Liver (tissue), 9 donors: ENCODE measurements around the gene PDE9A. TPM values are rescaled to one million over a fixed set of nuclear protein-coding genes. Genes with fewer than 3 reads are reported as not detected.

Experiments
- DNase-seq: peaks from one replicate; pipeline ENCODE4 v3.0.0-alpha.2; 2017; ENCODE audit warnings: low spot score
- H3K27ac ChIP-seq, 2 donors: one replicate each; pipeline ENCODE4 v1.7.0; 2013; ENCODE audit warnings: inconsistent platforms in 2 of 2, low read length in 2 of 2, control low read depth in 1 of 2, low read depth in 1 of 2, mild to moderate bottlenecking in 1 of 2
- H3K27me3 ChIP-seq, 4 donors: one replicate each; pipeline versions ENCODE4 v1.6.1 to v1.7.0; 2013; ENCODE audit warnings: low read length in 3 of 4, inconsistent platforms in 1 of 4, mild to moderate bottlenecking in 1 of 4, moderate library complexity in 1 of 4; ENCODE audit not compliant: control insufficient read depth in 4 of 4, insufficient read depth in 4 of 4
- H3K36me3 ChIP-seq, 4 donors: one replicate each; pipeline versions ENCODE4 v1.6.1 to v1.7.0; 2013; ENCODE audit warnings: low read length in 3 of 4, mild to moderate bottlenecking in 3 of 4, low read depth in 1 of 4, moderate library complexity in 1 of 4; ENCODE audit not compliant: control insufficient read depth in 4 of 4, insufficient read depth in 3 of 4
- H3K4me1 ChIP-seq, 4 donors: one replicate each; pipeline versions ENCODE4 v1.6.1 to v1.7.0; 2013; ENCODE audit warnings: low read length in 3 of 4, mild to moderate bottlenecking in 3 of 4, moderate library complexity in 1 of 4; ENCODE audit not compliant: control insufficient read depth in 4 of 4, insufficient read depth in 4 of 4
- H3K4me3 ChIP-seq, 3 donors: one replicate each; pipeline versions ENCODE4 v1.6.1 to v1.7.0; 2013; ENCODE audit warnings: low read length in 3 of 3, control low read depth in 1 of 3, low read depth in 1 of 3, mild to moderate bottlenecking in 1 of 3
- H3K9ac ChIP-seq, 2 donors: one replicate each; pipeline ENCODE4 v1.7.0; 2013; ENCODE audit warnings: low read length in 2 of 2, mild to moderate bottlenecking in 2 of 2, moderate library complexity in 2 of 2, control low read depth in 1 of 2, low read depth in 1 of 2
- H3K9me3 ChIP-seq, 4 donors: one replicate each; pipeline versions ENCODE4 v1.6.1 to v1.7.0; 2013; ENCODE audit warnings: low read length in 3 of 4; ENCODE audit not compliant: control insufficient read depth in 4 of 4
- ATF3 ChIP-seq: IDR thresholded peaks from 2 replicates; pipeline ENCODE4 v1.6.1; 2016; ENCODE audit warnings: antibody characterized with exemption
- EGR1 ChIP-seq, 2 donors: IDR thresholded peaks; 2 replicates each; pipeline ENCODE4 v1.6.1; 2016 to 2018; ENCODE audit warnings: antibody characterized with exemption in 2 of 2, low read depth in 2 of 2
- FOXA1 ChIP-seq: IDR thresholded peaks from 2 replicates; pipeline ENCODE4 v1.6.1; 2016; ENCODE audit warnings: antibody characterized with exemption
- GABPA ChIP-seq, 2 donors: IDR thresholded peaks in 1 of 2; conservative IDR thresholded peaks in 1 of 2; 2 replicates each; pipeline ENCODE4 v1.6.1; 2016; ENCODE audit warnings: antibody characterized with exemption in 2 of 2, mild to moderate bottlenecking in 1 of 2, moderate library complexity in 1 of 2
- HNF4A ChIP-seq, 2 donors: conservative IDR thresholded peaks; 2 replicates each; pipeline ENCODE4 v1.6.1; 2016; ENCODE audit warnings: antibody characterized with exemption in 2 of 2, mild to moderate bottlenecking in 2 of 2
- HNF4G ChIP-seq: IDR thresholded peaks from 2 replicates; pipeline ENCODE4 v1.6.1; 2016; ENCODE audit warnings: antibody characterized with exemption
- NR2F2 ChIP-seq: IDR thresholded peaks from 2 replicates; pipeline ENCODE4 v1.6.1; 2016; ENCODE audit warnings: antibody characterized with exemption
- RAD21 ChIP-seq, 2 donors: IDR thresholded peaks; 2 replicates each; pipeline ENCODE4 v1.6.1; 2016; ENCODE audit warnings: antibody characterized with exemption in 2 of 2, mild to moderate bottlenecking in 2 of 2
- RXRA ChIP-seq, 2 donors: IDR thresholded peaks; 2 replicates each; pipeline ENCODE4 v1.6.1; 2017 to 2018; ENCODE audit warnings: antibody characterized with exemption in 2 of 2, mild to moderate bottlenecking in 1 of 2
- SP1 ChIP-seq: IDR thresholded peaks from 2 replicates; pipeline ENCODE4 v1.6.1; 2018; ENCODE audit warnings: antibody characterized with exemption, mild to moderate bottlenecking
- TAF1 ChIP-seq: conservative IDR thresholded peaks from 2 replicates; pipeline ENCODE4 v1.6.1; 2016; ENCODE audit warnings: antibody characterized with exemption, mild to moderate bottlenecking
- YY1 ChIP-seq: IDR thresholded peaks from 2 replicates; pipeline ENCODE4 v1.6.1; 2016; ENCODE audit warnings: antibody characterized with exemption, mild to moderate bottlenecking
- ZBTB33 ChIP-seq: IDR thresholded peaks from 2 replicates; pipeline ENCODE4 v1.6.1; 2016; ENCODE audit warnings: antibody characterized with exemption
- WGBS: extraction: QIAGEN DNeasy Blood & Tissue Kit; methylation state at CpG from one replicate; pipeline ENCODE4 v1.1.7; 2013; 5-methylcytosine and 5-hydroxymethylcytosine counted together
- polyA plus RNA-seq, 2 donors: library from polyadenylated mRNA; stranded (reverse) in 1 of 2; unstranded in 1 of 2; fragments of 200-250 nt in 1 of 2; fragments of >200 nt in 1 of 2; fragmentation: Nextera tagmentation in 1 of 2; extraction: Ambion mirVana in 1 of 2; gene quantifications; one replicate each; pipeline versions ENCODE4 v1.2.1 to v1.2.3, GENCODE V29; 2013 to 2015
- total RNA-seq, 2 donors: library from RNA; depleted of rRNA; stranded (reverse); fragments of >200 nt; gene quantifications; one replicate each; pipeline ENCODE4 v1.2.3, GENCODE V29; 2014
- TF ChIP-seq, protein P1 (sequence below): IDR thresholded peaks from 2 replicates; pipeline ENCODE4 v1.6.1; 2016; ENCODE audit warnings: antibody characterized with exemption
- donor health status: healthy.
- donor health status: healthy.
- donor health status: healthy.
- donor health status: healthy.
- donor health status: healthy.

PDE9A gene
- total and polyA plus RNA-seq, 4 donors, result 1.5 to 4.2 (median 2.7) TPM

GRCh38 chr21:42706765-42707164, 53.3 kb downstream of the PDE9A start:
- Histone ChIP-seq H3K4me3 (no peak overlapping the region), H3K9ac (no peak overlapping the region), H3K36me3 (no peaks in the 10 kb centered on the region), H3K27ac (no peak overlapping the region), H3K27me3 (no peaks in the 10 kb centered on the region), H3K4me1 (peaks cover 0 to 3% (median 0%) of the 10 kb centered on the region in 4 donors), H3K9me3 (no peaks in the 10 kb centered on the region)
- TF ChIP-seq YY1, result no peak
- TF ChIP-seq SP1, result no peak
- TF ChIP-seq FOXA1, result no peak
- TF ChIP-seq GABPA (IDR thresholded peaks at IDR 0.05 in 1 of 2, conservative IDR thresholded peaks at IDR 0.05 in 1 of 2), result no peak
- no peak for TF ChIP-seq ATF3
- TF ChIP-seq, protein P1, sequence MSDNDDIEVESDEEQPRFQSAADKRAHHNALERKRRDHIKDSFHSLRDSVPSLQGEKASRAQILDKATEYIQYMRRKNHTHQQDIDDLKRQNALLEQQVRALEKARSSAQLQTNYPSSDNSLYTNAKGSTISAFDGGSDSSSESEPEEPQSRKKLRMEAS, result no peak
- TF ChIP-seq RXRA (IDR thresholded peaks at IDR 0.05), result no peak
- TF ChIP-seq EGR1 (IDR thresholded peaks at IDR 0.05; ENCODE audit: low read depth in 2 of 2), result no peak
- no peak for TF ChIP-seq NR2F2
- TF ChIP-seq HNF4A (conservative IDR thresholded peaks at IDR 0.05), result no peak
- no peak for TF ChIP-seq ZBTB33
- TF ChIP-seq TAF1, result no peak
- 93% methylated on average over 13 of the region's 13 CpGs for WGBS
- DNase-seq, result no peak

DNA sequence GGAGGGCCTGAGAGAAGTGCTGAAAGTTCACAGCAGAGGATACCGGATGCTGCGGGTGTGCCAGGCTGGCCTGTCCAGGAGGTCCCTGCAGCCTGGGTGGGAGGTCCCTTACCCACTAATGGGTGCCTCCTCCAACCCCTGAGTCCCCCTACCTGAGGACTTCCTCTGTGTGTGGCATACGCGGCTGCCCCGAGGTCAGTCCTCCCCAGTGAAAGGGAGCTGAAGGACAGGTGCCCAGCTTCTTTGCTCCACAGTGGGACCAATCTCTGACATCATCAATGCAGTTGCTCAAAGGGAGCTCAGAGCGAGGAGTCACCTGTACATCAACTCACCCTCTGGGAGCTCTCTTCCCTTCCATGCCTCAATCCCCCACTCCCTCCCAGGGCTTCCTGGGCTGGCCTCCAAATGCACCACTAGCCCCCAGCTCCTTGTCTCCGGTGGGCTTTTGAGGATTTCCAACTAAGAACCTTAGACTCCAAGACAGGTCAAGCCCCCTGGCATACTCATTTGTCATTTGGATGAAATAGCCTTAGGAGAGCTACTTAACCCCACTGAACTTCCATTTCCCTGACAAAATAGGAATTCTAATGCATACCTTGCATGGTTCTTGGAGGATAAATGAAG, 53.9 kb downstream of the PDE9A start:
- H3K9me3 ChIP-seq, result no peaks in the 10 kb centered on the region
- WGBS, result 96% methylated on average over 7 of the region's 7 CpGs
- no peaks in the 10 kb centered on the region for H3K27me3 ChIP-seq
- no peak overlapping the region for H3K9ac ChIP-seq
- TF ChIP-seq GABPA (IDR thresholded peaks at IDR 0.05 in 1 of 2, conservative IDR thresholded peaks at IDR 0.05 in 1 of 2), result no peak
- no peak for TF ChIP-seq EGR1 (IDR thresholded peaks at IDR 0.05; ENCODE audit: low read depth in 2 of 2)
- no peak for TF ChIP-seq YY1
- TF ChIP-seq RAD21 (IDR thresholded peaks at IDR 0.05), result no peak
- no peak for TF ChIP-seq HNF4A (conservative IDR thresholded peaks at IDR 0.05)
- no peak for TF ChIP-seq TAF1
- no peak for TF ChIP-seq HNF4G
- no peak for TF ChIP-seq ZBTB33
- TF ChIP-seq RXRA (IDR thresholded peaks at IDR 0.05), result no peak
- no peaks in the 10 kb centered on the region for H3K36me3 ChIP-seq
- peaks cover 0 to 5% (median 0%) of the 10 kb centered on the region in 4 donors for H3K4me1 ChIP-seq
- no peak overlapping the region for H3K27ac ChIP-seq
- no peak overlapping the region for H3K4me3 ChIP-seq
- no peak for DNase-seq
